Measurements from ENCODE around the gene RHOA. TPM values are rescaled to one million over a fixed set of nuclear protein-coding genes. Genes with fewer than 3 reads are reported as not detected.
A peak's percentile ranks its signal among the peaks of the same experiment; 100 is the strongest.
"Not testable (repeated sequence)": the region's sequence is repeated elsewhere in the genome, so short reads cannot be mapped to it uniquely, and the experiment has no call there.

The RHOA gene
- total RNA-seq, 4 donors from 2014 or later, result 456 to 542 (median 494) TPM

DNA sequence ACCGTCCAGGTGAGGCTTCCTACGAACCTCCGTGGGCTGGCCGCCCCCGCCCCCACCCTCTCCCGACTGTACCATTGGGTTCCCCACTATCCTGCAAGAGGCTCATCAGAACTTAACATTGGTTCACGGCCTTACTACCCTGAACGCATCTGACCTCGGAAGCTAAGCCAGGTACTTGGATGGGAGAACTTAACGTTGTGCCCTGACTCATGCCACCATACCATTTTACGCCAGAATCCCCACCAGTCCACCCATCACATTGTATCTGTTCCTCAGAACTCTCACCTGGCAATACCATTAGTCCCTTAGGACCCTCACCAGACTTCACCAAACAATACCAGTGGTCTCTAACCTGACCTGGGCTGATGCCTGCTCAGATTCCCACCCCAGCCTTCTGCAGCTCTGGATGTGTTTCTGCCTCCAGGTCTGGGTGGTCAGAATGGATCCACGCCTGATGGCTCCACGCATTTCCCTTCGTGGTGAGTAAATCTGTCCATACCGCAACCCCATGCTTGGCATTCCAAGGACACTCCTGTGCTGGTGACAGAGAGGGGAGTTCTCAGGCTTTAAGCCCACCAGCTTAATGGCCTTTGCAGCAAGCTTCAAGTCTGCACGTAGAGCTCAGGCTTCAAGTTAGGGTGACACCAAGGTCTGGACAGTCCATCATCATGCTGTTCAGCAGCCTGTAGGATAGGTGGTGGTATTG, 1.0 kb upstream of the RHOA start:
- ATAC-seq (ENCODE audit: low FRiP score) (peak; percentile 5), DNase-seq (ENCODE audit: low spot score) (no peak)
- TF ChIP-seq, protein P1, sequence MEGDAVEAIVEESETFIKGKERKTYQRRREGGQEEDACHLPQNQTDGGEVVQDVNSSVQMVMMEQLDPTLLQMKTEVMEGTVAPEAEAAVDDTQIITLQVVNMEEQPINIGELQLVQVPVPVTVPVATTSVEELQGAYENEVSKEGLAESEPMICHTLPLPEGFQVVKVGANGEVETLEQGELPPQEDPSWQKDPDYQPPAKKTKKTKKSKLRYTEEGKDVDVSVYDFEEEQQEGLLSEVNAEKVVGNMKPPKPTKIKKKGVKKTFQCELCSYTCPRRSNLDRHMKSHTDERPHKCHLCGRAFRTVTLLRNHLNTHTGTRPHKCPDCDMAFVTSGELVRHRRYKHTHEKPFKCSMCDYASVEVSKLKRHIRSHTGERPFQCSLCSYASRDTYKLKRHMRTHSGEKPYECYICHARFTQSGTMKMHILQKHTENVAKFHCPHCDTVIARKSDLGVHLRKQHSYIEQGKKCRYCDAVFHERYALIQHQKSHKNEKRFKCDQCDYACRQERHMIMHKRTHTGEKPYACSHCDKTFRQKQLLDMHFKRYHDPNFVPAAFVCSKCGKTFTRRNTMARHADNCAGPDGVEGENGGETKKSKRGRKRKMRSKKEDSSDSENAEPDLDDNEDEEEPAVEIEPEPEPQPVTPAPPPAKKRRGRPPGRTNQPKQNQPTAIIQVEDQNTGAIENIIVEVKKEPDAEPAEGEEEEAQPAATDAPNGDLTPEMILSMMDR (IDR thresholded peaks at IDR 0.05), result no peak

DNA sequence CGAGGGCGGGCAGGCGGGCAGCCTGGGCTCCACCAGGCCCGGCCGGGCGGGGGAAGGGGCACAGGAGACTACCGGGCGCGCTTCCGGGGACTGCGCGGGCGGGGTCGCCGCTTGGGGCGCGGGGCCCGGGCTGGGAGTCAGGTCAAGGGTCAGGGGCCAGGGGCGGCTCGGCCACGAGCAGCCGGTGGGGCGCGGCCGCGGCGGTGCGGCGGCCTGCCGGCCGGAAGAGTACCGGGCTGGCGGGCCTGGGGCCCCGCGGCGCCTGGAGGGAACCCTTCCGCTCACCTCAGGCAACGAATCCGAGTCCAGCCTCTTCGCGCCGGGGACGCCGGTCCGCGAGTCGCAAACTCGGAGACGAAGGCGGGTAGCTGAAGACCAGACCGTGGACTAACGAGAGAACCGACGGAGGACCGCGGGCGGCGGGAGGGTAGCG, 225 bp downstream of the RHOA start:
- DNase-seq (ENCODE audit: low spot score), result no peak
- peak; percentile 40 for ATAC-seq (ENCODE audit: low FRiP score)
- TF ChIP-seq, protein P1 (IDR thresholded peaks at IDR 0.05), result no peak

DNA sequence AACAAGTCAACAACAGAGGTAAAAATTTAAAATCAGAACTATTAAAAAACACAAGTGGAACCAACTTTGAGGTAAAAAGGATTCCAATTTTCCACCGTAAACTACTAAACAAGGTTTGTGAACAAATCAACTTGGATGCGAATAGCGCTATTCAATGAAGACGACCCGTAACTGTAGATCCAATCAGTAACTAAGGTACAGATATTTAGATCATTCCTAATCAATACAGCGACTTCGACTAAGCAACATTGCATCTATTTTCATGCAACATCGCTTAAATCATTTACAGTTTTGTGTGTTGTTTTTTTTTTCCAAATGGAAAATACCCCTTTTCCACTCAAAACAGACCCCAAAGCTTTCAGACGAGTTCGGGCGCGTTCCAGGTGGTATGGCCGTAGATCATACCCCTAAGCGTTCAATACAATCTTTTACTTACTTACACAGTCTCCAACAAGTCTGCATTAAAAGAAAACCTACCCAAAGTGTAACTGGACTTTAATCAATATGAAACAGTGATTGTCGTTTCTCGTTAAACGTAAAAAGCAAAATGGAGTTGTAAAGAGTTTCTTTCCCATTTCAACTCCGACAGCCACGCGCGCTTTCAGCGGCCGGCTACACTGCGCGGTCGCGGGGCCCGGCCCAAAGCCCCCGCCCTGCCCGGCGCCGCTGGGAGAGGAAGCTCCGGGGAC, 786 bp downstream of the RHOA start:
- no peak for DNase-seq (ENCODE audit: low spot score)
- TF ChIP-seq, protein P1 (IDR thresholded peaks at IDR 0.05), result no peak
- ATAC-seq (ENCODE audit: low FRiP score), result peak; percentile 46

DNA sequence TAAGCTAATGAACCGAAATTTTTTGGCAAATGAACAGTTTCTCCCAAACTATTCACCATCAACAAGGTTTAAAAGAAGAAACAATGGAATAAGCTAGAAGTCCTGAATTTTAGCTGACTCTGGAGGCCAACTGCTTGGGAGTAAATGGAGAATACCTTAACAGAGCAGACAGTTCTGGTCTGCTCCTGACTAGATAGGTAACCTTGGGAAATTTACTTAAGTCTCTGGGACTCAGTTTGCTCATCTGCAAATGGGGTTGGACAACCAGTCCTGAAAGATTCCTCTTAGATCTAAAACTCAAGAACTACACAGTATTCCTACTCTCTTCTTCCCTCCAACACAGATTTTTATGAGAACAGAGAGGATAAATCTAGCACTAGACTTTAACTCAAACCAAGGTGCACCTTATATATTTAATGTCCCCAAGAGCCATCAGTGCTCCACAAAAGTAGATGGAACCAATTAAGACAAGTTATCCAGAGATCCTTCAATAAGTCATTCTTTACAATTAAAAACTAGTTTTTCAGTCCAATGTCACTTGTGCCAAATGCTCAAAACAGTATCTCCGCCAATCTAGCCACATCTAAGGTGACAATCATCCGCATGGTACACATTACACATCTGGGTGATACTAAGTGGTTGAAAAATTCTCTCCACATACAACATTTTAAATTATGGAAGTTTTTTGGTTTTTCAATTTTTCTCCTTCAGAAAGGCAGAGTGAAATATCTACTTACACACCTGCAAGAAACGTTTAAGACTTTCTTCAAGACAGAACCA, 1.5 kb downstream of the RHOA start:
- TF ChIP-seq, protein P1 (IDR thresholded peaks at IDR 0.05), result no peak
- ATAC-seq (ENCODE audit: low FRiP score), result no peak
- no peak for DNase-seq (ENCODE audit: low spot score)

DNA sequence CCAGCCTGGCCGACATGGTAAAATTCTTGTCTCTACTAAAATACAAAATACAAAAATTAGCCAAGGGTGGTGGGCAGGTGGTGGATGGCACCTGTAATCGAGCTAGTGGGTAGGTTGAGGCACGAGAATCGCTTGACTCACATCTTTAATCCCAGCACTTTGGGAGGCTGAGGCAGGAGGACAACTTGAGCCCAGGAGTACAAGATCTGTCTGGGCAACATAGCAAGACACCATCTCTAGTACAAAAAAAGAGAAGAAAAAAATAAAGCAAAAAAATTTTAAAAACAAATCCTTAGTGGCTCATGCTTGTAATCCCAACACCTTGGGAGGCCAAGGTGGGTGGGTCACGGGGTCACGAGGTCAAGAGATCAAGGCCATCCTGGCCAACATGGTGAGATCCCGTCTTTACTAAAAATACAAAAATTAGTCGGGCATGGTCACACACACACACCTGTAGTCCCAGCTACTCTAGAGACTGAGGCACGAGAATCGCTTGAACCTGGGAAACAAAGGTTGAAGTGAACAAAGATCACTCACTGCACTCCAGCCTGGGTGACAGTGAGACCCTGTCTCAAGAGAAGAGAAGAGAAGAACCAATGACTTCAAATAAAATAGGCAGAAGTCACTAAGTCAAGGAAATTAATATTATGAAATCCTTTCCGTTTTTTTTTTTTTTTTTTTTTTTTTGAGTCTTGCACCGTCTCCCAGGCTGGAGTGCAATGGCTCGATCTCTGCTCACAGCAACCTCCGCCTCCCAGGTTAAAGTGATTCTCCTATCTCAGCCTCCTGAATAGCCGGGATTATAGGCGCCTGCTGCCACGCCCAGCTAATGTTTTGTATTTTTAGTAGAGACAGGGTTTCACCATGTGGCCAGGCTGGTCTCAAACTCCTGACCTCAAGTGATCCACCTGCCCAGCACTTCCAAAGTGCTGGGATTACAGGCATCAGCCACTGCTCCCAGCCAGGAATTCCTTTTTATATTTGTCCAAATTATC, 4.9 kb downstream of the RHOA start:
- DNase-seq (ENCODE audit: low spot score), result no peak
- TF ChIP-seq, protein P1 (IDR thresholded peaks at IDR 0.05), result no peak
- no peak for ATAC-seq (ENCODE audit: low FRiP score)

DNA sequence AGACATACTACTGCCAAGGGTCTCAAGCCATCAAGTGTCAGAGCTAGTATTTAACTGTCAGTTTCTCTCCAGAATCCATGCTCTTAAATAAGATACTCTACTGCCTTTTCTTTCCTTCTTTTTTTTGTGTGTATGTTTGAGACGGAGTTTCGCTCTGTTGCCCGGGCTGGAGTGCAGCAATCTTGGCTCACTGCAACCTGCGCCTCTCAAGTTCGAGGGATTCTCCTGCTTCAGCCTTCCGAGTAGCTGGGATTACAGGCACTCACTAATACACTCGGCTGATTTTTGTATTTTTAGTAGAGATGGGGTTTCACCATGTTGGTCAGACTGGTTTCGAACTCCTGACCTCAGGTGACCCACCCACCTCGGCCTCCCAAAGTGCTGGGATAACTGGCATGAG, 6.2 kb downstream of the RHOA start:
- not testable (repeated sequence) for ATAC-seq (ENCODE audit: low FRiP score); DNase-seq (ENCODE audit: low spot score)

Data from omental fat pad (tissue), 4 donors.